ACHN (cell line): Measurements from ENCODE around the gene TET3.
A peak's percentile ranks its signal among the peaks of the same experiment; 100 is the strongest.

Experiments used
- DNase-seq: peaks from one replicate; pipeline ENCODE4 v3.0.0-alpha.2; 2015
- in situ Hi-C: cut with HindIII; loops from 2 replicates; pipeline ENCODE4 v1.10.0; 2017; ENCODE audit warnings: low sequenced_read_pairs, low pct_ligation_motif_present, low pct_unique_long_range_greater_than_20kb

Gene TET3

DNA sequence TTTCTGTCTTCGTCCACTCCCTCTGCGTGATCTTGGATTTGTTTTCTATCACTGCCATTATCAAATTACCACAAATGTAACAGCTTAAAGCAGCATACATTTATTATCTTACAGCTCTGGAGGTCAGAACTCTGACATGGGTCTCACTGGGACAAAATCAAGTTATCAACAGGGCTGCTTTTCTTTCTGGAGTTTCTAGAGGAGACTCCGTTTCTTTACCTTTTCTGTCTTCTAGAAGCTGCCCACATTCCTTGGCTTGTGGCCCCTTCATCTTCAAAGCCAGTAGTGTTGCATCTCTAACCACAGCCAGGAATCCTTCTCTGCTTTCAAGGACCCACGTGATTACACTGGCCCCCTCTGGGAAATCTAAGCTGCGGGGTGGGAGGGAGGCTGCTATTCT lies 21.9 kb upstream of the TET3 start:
- DNase-seq, result no peak
- in situ Hi-C loops, result no loop called here

DNA sequence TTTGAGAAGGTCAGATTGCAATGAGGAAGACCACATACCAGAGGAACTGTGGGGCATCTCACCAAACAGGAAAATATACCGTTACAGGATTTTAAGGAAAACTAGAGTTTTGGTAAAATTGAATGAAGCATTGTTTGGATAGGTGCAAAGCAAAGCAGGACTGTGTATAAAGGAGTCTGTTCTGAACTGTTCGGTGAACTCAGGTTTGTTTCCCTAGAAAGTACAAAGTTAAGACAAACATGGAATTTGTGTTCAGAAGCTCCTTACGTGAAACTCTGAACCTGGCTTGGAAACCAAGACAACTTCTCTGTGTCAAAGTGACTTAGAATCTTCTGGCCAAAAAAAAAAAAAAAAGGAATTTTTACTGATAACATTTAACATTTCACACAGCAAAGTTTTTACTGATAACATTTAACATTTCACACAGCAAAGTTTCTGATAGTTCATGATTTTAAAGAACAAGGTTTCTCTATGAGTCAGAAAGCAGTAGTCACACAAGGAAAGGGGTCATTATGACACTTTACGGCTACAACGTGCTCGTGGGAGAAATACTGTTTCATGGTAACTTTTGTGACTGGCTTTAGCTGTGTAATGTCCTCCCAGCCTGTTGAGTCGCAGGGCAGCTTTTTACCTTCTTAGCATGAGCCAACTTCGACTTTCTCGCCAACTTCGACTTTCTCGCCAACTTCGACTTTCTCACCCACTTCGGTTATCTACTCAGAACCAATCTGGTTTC lies 21.2 kb upstream of the TET3 start:
- in situ Hi-C loops, result no loop called here
- DNase-seq, result no peak

DNA sequence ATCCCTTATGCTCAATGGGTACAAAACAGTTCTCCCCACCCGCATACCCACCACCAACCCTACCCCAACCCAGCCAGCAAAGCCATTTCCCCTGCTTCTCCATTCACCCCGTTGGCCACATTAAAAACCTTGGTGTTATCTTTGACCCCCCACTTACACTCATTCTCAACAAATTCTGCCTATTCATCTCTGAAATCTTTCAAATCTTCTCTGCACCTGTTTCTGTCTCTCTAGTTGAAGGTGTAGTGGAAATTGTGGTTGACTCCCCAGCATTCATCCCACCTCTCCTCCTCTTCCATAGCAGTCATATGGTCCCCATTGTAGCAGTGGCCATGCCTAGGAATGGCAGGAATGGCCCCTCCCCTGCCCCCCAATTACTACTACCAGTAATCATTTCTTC lies 20.5 kb upstream of the TET3 start:
- in situ Hi-C loops, result no loop called here

DNA sequence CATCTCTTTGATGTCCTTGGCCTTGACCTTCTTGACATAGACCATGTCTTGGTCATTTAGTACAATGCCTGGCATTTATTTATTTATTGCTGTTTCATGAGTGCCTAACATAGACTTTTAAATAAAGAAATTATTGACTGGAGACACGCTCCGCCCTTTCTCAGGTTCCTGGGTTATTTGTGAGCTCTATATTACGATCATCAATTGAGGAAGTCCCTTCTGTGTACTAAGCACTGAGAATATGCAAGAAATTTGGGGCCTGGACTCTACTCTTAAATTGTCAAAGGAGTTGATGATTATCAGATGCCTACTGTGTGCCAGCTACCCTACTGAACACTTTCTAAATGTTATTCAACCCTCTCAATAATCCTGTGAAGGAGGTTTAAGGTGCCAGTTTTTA lies 19.7 kb upstream of the TET3 start:
- in situ Hi-C loops, result no loop called here
- no peak for DNase-seq

More for the DNA sequence above, 20.5 kb upstream of the TET3 start:
- no peak for DNase-seq

DNA sequence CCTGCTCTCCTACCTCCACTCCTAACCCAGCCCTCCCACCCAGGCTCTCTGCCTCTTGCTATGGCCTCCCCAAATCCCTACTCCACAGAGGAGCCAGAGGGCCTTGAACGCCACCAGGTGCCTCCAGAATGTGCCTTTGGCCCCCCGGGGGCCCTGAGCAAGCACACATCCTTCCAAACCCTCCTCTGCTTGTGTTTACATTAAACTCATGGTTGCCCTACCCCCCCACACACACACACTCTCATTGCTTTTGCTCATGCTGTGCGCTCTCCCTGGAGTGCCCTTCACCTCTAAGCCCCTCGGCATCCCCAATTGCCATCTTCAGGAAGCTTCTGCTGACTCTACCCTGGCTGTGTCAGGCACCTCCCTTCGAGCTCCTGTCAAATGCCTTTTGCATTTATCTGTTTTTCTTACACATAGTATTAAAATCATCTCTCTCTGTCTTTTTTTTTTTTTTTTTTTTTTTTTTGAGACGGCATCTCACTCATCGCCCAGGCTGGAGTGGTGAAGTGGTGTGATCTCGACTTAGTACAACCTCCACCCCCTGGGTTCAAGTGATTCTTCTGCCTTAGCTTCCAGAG lies 16.3 kb upstream of the TET3 start:
- DNase-seq, result no peak
- in situ Hi-C loops, result no loop called here

DNA sequence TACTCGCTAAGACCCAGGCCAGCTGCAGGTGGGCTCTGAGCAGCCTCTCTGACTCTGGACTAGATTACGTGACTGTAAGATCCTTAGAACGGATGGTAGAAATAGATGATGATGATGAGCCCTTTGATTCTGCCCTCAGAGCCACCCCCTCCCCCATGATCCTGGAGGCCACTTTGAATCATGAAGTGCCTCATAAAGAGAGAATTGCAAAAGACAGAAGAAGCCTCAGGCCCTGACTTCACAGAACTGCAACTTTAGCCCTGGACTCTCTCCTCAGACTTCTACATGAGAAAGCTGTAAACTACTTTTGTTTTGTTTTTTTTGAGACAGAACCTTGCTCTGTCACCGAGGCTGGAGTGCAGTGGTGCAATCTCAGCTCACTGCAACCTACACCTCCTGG lies 15.4 kb upstream of the TET3 start:
- in situ Hi-C loops, result no loop called here

DNA sequence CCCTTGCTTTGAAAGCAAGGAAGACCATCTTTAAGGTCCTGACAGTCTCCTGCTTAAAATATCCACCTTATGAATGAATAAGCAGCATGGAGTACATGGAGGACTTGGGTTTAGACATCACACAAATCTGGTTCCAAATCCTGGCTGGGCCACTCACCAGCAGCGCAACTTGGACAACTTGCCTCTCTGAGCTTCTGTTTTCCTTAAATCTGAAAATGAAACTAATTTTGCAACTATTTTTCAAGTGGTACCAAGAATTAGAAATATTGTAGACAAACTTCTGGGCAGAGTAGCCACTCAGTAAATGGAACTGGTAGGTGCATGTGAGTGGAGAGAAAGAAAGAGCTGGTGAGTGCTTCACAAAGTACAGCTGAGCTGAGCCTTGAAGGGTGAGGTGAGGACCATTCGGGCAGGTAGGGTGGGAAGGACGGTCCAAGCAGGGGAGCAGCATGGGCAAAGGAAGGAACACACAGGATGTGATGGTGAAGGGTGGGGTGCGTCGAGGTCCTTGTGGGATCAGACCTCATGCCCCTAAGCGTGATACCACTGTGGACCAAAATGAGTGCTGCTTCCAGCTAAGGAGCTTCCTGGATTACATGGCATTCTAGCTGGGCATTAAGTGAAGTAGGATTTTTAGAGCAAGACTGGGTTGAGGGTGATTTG lies 14.4 kb upstream of the TET3 start:
- in situ Hi-C loops, result no loop called here
- DNase-seq, result no peak

More for the DNA sequence above, 15.4 kb upstream of the TET3 start:
- no peak for DNase-seq

DNA sequence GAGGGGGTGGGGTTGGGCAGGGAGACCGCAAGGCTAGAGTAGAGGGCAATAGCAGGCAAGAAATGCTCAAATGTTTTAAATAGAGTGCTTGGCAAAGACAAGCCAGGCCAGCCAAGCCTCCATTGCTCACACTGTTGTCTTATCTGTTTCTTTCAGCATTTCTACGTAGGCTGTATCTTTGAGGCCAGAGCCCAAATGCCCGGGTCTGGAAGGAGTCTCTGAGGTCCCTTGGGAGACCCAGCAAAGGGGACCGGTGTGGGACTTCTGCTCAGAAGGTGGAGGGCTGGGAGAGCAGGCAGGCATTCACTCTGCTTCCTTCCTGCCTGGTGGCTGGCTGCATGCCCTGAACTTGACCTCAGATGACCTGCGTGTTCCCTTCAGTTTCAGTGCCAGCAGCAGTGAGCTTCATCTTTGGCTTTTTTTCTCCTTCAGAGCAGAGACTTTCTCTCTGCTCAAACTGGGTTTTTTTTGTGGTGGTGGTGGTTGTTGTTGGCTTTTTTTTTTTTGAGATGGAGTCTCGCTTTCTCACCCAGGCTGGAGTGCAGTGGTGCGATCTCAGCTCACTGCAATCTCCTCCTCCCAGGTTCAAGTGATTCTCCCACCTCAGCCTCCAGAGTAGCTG lies 13.7 kb upstream of the TET3 start:
- in situ Hi-C loops, result no loop called here
- DNase-seq, result no peak

DNA sequence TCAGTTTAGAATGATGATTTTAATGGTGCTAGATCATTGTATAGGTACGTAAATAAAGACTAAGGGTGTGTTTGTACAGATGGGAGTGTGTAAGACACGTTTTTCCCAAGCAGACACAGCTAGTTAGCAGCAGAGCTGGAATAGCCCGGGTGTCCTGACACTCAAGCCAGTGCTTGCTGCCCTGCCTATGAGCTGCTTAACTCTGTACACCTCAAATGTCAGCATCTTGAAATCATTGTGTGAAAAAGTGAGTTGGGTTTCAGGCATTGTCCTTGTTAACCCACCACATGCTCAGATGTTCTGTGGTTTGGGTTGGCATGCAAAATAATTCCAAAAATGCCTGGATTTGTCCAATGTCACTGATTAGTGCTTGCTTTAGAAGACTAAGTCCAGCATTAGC lies 13.0 kb upstream of the TET3 start:
- DNase-seq, result no peak
- in situ Hi-C loops, result no loop called here

DNA sequence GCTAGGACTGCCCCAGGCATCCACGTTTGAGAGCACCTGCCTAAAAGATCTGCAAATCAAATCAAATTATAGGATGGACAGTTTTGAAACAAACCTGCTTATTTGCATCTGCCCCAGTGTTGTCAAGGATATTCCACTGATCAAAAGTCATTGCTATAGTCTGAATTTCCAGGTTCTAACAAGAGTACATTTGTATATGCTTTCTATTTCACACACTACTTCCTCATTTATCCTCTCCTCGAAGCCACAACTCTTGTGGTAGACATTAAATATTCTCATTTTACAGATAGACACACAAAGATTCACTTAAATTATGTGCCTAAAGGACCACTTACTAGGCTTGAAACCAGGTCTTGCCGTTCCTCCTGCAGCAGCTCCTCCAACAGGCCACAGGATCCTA lies 11.9 kb upstream of the TET3 start:
- in situ Hi-C loops, result no loop called here
- no peak for DNase-seq

DNA sequence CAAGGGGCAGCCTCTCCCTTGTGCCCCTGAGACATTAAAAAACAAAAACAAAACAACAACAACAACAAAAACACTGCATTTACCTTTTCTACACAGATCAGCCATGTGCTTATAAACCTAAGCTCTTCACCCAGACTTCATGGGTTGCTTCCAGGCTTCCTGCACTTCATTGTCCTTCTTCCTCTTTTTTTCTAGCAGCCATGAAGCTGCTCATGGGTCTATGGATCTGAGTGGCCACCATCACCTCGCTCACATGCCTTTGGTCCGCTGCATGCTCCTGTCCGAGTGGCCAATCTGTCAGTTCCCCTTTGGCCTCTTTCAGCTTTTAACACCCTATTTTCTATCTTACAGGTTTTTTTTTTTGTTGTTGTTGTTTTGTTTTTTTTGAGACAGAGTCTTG lies 9.0 kb upstream of the TET3 start:
- in situ Hi-C loops, result no loop called here
- DNase-seq, result no peak

DNA sequence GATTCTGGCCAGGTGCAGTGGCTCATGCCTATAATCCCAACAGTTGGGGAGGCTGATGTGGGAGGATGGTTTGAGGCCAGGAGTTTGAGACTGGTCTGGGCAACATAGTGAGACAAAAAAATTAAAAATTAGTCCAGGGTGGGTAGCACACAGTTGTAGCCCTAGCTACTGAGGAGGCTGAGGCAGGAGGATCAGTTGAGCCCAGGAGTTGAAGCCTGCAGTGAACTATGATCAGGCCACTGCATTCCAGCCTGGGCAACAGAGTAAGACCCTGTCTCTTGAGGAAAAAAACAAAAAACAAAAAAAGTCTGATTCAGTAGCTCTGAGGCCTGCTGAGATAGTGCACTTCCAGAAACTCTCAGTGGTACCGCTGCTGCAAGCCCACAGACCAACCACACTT lies 7.9 kb upstream of the TET3 start:
- in situ Hi-C loops, result no loop called here
- no peak for DNase-seq

DNA sequence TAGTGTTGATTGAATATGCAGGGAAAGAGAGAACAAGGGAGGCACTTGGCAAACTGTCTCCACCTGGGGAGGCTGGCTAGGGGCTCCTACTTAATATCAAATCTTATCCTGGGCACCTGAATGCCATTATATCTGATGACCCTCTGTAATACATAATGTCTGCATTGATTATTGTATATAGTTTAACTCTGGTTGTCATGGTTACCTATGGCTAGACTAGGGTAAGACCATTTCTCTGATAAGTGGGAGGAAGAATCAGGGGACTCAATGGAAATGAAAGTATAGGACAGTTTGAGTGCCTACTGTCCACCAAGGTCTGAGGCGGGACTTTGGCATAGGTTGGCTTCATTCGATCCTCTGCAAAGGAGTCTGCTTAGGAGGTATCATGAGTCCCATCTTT lies 7.2 kb upstream of the TET3 start:
- in situ Hi-C loops, result no loop called here
- DNase-seq, result no peak

DNA sequence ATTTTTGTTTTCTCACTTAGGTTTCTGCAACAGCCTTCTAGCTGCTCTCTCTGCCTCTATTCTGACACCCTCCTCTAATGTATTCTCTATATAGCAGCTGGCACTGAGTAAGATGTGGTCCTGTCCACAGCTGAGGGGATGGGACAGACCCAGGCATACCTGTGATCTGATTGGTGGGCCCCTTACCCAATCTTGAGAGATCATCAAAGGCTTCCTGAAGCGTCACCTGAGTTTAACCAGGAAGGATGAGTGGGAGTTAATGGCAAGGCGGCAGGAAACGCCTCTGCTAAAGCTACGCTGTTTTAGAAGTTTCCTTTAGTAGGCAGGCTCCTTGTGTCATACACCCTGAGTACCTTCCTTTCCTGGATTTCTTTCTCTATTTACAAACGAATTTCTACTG lies 5.7 kb upstream of the TET3 start:
- in situ Hi-C loops, result no loop called here
- no peak for DNase-seq

DNA sequence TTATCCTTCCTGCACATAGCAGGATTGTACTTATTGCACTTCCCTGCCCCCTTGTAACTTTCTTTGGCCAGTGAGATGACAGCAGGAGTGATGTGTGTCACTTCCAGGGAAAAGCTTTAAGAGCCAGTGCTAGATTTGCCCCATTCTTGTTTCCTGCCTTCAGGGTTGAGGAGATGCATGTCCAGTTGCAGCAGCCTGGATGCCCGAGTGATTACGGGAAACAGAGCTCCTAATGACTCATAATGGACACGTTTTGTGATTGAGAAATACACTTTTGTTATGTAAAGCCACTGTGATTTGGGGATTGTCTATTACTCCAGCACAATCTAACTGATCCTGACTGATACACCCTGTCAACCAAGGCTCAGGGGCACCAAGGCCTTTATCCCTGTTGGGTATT lies 5.0 kb upstream of the TET3 start:
- peak; percentile 68 for DNase-seq
- in situ Hi-C loops, result no loop called here

DNA sequence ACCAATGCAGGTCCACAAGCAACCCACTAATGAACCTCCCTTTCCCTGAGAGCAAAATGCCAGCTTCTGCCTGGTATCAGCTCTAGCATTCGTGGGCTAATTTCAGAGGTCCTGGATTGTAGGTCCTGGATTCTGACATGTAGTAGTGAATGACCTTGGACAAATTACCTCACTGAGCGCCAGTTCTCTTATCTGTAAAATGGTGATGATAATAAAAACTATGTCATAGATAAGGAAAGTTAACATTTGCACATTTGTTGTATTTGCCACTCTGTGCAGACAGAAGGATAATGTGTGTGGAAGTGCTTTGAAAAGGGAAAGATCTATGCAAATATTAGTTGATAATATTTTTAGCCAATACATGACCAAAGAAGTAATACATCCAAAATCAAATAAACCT lies 4.1 kb upstream of the TET3 start:
- in situ Hi-C loops, result no loop called here
- no peak for DNase-seq

DNA sequence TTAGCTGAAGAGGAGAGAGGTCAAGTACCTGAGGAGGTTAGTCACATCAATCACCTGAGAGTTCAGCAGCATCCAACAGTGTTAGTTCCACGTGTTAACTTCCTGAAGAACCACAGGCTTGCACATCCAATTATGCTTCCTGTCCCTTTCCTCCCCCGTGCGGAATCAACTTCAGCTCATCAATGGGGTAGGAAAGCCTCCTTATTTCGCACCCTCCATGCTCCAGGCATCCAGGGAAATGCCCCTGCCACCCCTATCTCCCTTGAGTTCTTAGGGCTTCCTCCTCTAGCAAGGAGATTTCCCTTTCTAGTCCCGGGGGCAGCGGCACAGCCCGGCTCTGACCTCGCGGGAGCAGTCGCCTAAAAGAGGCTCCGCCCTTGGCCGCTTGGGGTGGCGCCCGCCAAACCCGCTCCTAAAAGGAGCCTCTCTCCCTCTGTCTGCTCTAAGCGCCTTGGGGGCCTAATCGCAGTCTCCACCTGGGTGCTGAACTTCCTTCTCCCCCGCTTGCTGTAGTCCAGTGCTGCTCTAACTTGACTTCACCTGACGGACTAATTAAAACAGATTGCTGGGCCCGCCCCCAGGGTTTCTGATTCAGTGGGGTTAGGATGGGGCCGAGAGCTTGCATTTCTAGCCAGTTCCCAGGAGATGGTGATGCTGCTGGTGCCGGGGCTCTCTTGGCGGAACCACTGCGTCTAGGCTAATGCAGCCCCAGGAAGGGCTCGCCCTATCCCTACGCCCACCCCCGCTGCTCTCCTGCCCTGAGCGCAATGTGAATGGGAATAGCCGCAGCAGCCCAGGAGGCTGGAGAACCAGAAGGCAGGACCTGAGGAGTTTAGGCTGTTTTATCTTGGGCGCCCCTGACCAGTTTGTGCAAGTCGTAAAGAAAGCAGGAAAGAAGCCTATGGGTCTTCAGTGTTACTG lies 3.4 kb upstream of the TET3 start:
- in situ Hi-C loops, result no loop called here
- peak; percentile 79 for DNase-seq

DNA sequence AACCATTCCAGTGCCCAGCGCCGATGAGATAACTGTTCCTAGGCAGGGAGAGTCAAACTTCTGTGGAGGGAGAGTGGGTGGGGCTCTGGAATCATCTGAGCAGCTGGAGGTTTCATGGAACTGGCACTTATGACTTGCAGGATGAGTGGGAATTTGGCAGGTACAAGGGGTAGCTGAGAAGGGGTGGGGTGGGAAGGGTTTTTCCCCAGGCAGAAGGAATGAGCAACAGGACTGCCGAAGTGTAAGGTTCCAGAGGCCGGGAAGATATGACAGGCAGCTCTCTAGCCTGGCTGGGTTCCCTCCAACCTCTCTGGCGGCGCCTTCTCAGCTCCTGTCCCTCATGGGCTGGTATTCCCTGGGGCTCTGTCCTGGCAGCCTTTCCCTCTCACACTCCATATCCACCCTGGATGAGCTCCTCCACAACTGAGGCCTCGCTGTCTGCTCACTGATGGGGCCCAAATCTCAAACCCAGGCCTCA lies 2.5 kb upstream of the TET3 start:
- in situ Hi-C loops, result no loop called here
- DNase-seq, result peak; percentile 68
